GM19043 (cell line): ENCODE data around the gene PTMA.

ENCODE experiments used
- ATAC-seq: cut with Tn5 transposase; IDR thresholded peaks from one replicate; pipeline ENCODE4 v1.9.1; 2021; ENCODE audit warnings: low read depth; ENCODE audit not compliant: unreplicated experiment

Gene PTMA

GRCh38 chr2:231674587-231675338 is 33.6 kb upstream of the PTMA start:
- ATAC-seq: no peak

DNA sequence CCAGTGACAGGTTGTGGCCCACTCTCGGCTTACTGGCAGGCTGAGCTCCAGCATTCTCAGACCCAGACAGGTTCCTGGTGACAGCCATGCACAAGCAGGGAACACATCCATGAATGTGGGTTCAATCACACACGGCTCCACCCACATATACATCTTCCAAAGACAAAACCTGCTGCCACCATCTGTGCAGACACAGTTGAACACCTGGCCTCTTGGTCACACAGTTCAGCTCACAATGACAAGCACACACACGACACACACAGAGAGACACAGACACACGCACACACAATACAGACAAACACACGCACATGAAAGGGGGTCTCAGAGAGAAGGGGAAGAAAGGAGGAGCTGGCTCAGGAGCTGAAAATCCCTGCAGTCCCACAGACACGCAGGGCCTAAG is 32.1 kb upstream of the PTMA start:
- ATAC-seq: no peak

- ATAC-seq: no peak
Measured at GRCh38 chr2:231677632-231678104, 30.7 kb upstream of the PTMA start.

DNA sequence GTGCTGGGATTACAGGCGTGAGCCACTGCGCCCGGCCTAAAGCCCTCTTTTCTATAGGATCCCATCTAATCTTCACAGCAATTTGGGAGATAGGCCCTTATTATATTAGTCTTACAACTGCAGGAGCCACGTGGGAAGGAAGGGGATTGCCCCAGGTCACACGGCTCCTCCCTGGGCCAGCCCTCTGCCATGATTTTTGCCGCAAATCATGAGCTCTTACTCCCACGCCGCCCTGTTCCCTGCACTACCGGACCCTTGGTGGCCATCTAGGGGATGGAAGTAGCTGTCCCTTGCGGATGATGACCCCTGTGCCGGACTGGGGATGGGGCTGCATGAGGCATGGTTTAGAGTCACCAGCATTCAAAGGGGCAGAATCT is 28.4 kb upstream of the PTMA start:
- ATAC-seq: no peak

DNA sequence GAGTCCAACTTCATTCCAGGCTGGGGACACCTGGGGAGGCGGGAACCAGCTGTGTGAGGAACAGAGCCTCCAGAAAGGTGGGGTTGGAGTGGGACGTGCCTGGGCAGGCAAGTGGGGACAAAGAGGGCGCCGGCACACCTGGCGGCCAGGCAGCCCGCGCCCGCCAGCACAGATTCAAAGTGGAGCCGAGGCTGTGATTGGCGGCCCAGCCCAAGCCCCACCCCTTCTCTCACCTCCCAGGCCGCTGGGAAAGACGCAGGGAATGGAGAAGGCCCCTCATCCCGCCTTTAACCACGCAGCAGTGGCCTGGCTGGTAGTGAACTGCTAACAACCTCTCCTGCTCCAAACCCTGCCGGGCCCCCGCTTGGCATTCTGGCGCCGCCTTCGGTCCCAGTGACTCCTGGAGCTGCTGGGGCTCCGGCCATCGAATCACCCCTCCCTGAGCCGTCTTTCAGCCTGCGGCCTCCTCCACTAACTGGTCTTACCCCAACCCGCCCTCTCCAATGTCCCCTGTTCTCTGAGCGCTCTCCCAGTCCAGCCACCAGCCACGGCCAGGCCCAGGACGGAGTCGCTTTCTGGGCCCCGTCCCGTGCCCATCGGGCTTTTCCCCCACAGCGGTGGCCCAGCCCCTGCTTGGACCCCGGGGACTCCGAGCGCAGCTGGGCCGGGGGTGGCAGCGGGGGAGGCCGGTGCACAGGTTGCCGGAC is 27.9 kb upstream of the PTMA start:
- no peak for ATAC-seq

GRCh38 chr2:231680992-231681852 is 27.1 kb upstream of the PTMA start:
- peak; percentile 68 for ATAC-seq

DNA sequence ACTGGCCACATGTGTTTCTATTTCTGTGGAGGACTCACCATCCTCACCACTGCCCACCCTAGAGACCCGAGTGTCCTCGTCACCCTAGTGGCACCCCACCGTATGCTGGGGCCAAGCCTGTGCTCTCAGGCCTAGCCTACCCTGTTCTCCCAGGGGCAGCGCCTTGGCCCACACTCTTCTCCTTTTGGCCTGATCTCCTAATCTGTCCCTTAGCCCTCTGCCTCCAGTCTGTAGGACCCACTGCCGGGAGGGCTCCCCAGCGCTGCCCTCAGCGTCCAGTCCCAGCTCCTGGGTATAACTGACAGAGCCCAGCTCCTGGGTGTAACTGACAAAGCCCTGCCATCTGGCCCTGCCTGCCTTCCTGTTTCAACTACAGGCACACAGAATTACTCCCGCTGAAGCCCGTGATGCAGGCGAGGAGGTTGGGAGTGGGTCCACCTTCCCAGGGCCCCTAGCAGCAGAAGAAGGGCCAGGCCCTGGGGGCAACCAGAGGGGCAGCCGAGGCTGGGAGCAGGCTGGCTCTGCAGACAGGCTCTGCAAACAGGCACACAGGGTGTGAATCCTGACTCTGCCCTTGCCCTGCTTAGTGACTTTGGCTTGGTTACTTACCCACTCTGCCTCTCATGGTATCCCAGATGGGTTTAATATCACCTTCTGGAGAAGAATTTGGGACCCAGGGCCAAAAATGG is 25.6 kb upstream of the PTMA start:
- ATAC-seq: no peak

- ATAC-seq: no peak
Measured at GRCh38 chr2:231683292-231684235, 24.8 kb upstream of the PTMA start.

GRCh38 chr2:231684314-231685223 is 23.8 kb upstream of the PTMA start:
- no peak for ATAC-seq

DNA sequence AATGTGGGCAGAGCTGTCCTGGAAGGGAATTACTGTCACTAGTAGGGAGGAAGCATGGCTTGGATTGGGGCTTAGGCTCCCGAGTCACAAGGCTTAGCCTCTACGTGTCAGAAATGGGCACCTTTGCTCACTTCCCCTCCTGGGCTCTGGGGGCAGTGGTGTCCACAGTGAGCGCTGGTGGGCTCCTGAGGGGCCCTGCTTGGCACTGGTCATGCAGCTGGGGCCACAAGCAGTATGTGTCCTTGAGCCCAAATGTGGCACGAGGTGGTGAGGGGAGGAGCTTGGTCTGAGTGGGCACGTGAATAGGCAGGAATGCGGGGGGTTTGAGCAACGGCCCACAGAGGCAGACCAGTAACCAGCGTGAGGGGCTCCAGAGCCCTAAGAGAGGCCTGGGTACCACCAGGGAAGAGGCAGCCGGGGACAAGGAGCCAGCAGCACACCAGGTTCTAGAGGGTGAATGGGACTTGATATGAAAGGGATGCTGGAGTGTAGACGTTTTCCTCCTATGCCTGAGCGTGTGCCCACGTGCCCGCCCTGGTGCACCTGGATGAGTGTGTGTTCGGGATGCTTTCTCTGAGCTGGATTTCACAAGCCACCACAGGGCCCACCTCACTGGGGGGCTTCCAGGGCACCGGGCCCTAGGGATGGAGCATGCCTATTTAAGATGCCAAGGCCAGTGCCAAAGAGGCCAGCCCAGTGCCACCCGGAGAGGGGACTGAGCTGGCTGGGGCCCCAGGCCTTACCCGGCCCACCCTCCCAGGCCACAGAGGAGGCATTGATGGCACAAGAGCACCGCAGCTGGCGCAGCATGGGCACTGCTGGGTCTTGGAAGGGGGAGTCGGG is 22.8 kb upstream of the PTMA start:
- ATAC-seq: no peak

- ATAC-seq: no peak
Measured at GRCh38 chr2:231686192-231687100, 21.9 kb upstream of the PTMA start.

- peak; percentile 89 for ATAC-seq
Measured at GRCh38 chr2:231687133-231687852, 21.0 kb upstream of the PTMA start.

- no peak for ATAC-seq
Measured at GRCh38 chr2:231687961-231688360, 20.4 kb upstream of the PTMA start.

- no peak for ATAC-seq
Measured at GRCh38 chr2:231688719-231689118, 19.6 kb upstream of the PTMA start.

DNA sequence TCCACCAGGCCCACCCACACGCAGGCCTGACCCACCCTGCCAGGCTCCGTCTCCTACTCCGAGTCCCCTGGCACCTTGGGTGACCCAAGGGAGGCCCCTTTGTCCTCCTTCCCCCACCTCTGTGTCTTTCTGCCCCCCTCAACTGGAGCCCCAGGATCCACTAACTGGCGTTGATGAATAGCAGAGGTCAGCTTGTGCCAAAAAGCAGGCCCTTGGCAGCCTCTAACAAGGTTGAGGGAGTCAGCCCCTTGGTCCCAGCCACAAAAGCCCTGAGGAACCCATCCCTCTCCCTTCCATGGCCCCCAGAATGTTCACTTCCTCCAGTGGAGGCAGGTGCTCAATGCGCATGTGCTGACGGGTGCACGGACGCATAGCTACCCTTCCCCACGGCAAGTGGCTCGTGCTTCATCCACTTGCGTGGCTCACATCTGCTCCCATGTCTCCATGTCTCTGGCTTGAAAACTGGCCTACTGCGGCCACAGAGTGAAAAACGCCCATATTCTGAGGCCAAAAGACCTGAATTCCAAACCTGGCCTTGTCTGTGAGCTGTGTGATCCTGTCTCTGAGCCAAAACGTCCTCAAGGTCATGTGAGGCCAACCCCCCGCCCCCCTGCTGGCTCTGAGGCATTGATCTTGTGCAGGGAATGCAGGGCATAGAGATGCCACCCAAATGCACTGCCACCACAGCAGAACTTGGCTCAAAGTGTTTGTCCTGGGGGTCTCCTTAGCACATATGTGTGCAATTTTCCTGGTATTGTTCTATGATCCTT is 19.0 kb upstream of the PTMA start:
- ATAC-seq: no peak
